ENCODE measurements around the gene TEKT3.

DNA sequence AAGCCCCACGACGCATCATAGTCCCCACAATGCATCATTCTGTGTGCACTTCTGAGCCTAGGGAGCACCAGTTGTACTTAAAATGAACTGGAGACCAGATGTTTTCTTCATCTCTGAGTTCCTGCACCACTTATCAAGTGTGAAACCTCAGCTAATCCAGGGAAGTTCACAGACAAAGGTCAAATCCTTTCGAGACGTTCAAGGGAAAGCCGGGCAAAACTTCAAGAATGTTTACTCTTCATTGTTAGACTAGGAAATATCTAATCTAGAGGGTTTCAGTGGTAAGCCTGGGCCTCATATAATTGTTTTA, 71.7 kb downstream of the TEKT3 start:
- TF ChIP-seq, protein P1, sequence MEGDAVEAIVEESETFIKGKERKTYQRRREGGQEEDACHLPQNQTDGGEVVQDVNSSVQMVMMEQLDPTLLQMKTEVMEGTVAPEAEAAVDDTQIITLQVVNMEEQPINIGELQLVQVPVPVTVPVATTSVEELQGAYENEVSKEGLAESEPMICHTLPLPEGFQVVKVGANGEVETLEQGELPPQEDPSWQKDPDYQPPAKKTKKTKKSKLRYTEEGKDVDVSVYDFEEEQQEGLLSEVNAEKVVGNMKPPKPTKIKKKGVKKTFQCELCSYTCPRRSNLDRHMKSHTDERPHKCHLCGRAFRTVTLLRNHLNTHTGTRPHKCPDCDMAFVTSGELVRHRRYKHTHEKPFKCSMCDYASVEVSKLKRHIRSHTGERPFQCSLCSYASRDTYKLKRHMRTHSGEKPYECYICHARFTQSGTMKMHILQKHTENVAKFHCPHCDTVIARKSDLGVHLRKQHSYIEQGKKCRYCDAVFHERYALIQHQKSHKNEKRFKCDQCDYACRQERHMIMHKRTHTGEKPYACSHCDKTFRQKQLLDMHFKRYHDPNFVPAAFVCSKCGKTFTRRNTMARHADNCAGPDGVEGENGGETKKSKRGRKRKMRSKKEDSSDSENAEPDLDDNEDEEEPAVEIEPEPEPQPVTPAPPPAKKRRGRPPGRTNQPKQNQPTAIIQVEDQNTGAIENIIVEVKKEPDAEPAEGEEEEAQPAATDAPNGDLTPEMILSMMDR (conservative IDR thresholded peaks at IDR 0.05; ENCODE audit: low read depth, low read length), result no peak
- no peak for TF ChIP-seq EZH2 (IDR thresholded peaks at IDR 0.05; ENCODE audit: borderline replicate concordance, low read depth, low read length, poor library complexity, severe bottlenecking)

Measured in A673 (cell line).